GM20000 (cell line): ENCODE measurements around the gene AFG1L.
A peak's percentile ranks its signal among the peaks of the same experiment; 100 is the strongest.

Source experiments
- DNase-seq: peaks from one replicate; pipeline ENCODE4 v3.0.0; 2012; ENCODE audit warnings: low spot score
- TF ChIP-seq, protein P1 (sequence below): IDR thresholded peaks from 2 replicates; pipeline ENCODE4 v1.5.1; 2012; ENCODE audit warnings: mild to moderate bottlenecking, control low read depth; ENCODE audit errors: extremely low read depth, missing control alignments

AFG1L gene

DNA sequence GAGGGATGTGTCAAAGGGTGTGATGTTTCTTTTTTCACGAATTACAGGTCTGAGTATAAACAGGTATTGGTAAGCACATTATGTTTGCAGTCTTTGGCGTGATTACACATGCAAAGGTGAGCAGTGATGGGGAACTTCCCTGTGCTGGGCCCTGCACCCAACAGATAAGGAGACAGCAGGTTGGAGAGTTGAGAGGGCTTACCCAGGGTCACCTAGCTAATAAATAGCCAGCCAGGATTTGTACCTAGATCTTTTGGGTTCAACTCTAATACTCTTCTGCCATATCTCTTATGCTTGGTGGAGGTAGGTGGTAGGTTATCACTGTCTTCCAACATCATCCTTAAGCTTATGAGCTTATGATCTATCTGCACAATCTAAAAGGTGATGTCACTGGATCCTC, 46.5 kb downstream of the AFG1L start:
- TF ChIP-seq, protein P1, sequence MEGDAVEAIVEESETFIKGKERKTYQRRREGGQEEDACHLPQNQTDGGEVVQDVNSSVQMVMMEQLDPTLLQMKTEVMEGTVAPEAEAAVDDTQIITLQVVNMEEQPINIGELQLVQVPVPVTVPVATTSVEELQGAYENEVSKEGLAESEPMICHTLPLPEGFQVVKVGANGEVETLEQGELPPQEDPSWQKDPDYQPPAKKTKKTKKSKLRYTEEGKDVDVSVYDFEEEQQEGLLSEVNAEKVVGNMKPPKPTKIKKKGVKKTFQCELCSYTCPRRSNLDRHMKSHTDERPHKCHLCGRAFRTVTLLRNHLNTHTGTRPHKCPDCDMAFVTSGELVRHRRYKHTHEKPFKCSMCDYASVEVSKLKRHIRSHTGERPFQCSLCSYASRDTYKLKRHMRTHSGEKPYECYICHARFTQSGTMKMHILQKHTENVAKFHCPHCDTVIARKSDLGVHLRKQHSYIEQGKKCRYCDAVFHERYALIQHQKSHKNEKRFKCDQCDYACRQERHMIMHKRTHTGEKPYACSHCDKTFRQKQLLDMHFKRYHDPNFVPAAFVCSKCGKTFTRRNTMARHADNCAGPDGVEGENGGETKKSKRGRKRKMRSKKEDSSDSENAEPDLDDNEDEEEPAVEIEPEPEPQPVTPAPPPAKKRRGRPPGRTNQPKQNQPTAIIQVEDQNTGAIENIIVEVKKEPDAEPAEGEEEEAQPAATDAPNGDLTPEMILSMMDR: no peak
- DNase-seq: no peak

DNA sequence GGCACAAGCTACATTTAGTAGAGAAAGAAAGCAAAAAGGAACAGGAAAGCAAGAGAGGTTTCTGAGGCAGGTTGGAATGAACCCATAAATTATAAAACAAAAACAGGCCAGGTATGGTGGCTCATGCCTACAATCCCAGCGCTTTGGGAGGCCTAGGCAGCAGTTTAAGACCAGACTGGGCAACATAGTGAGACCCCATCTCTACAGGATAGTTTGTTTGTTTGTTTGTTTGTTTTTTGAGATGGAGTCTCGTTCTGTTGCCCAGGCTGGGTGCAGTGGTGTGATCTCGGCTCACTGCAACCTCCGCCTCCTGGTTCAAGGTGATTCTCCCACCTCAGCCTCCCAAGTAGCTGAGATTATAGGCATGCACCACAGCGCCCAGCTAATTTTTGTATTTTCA, 49.0 kb downstream of the AFG1L start:
- DNase-seq: no peak
- TF ChIP-seq, protein P1: no peak

DNA sequence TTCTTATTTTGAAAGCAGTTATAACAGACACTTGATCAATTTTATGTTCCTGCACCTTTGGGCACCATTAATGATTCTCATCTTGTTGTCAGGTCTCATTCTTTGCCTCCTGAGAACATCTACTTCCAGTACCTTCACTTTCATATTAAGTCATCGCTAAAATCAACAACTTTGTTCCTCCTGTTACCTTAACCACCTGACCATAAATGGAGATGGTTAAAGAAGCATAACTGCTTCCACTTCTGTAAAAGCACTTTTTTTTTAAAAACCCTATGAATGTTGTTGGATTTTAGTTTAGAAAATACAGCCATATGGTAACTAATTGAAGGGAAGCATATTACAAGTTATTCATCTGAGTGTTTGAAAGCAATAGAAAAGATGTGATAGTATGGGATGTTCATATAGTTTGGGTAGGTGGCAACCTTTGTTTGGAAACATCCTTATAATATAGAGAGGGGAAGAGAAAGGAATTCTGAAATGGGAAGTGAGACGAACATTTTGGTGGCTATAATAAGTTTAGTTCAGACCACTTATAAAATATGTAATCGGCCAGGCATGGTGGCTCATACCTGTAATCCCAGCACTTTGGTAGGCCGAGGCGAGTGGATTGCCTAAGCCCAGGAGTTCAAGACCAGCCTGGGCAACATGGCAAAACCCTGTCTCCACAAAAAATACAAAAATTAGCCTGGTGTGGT, 53.9 kb downstream of the AFG1L start:
- TF ChIP-seq, protein P1: no peak
- peak; percentile 74 for DNase-seq

DNA sequence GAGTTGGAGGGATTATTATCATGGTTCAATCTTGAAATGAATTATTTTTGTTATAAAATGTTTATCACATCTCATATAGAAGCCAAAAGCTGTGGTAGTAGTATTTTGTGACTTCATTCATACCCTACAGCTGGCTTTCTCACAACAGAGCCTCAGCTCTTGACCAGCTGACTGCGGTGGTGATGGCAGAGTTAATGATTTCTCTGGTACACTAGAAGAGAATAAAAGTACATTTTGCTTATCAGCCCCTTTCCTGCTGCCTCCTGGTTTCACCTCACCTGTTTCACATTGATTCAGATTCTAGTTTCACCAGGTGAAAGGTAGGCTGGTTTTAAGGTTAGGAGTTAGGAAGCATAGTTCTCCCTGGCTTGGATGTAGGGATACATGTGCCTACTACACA, 55.7 kb downstream of the AFG1L start:
- no peak for DNase-seq
- TF ChIP-seq, protein P1: no peak

DNA sequence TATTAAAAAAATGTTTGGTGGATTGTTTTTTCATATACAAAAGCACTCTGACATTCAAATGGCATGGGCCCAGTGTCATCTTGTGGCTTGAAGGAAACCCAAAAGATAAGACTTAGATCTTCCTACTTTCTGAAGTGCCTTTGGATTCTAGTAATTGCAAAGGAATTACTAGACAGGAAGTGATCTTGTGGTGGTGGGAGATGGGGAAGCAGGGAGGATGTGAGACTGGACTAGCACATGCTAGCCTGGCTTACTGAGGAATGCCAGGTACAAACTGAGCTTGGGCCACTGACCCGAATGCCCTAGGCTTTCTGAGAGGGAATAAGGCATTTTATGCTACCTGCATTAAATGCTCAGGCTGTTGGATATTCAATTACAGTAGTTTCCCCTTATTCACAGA, 59.0 kb downstream of the AFG1L start:
- no peak for DNase-seq
- TF ChIP-seq, protein P1: no peak

DNA sequence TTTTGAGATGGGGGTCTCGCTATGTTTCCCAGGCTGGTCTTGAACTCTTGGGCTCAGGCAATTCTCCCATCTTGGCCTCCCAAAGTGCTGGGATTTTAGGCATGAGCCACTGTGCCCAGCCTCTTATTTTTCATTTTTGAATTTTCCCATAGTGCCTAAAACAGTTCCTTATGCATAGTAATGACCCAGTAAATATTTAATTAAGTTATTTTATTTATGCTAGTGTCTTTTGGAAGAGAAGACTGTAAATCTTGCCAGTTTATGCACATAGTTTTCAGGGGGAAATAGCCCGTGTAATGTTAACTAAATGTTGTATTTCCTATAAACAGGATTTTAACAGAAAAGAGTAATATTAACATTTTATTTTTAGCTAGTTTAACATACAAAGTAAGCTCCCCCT, 60.3 kb downstream of the AFG1L start:
- TF ChIP-seq, protein P1: no peak
- no peak for DNase-seq

DNA sequence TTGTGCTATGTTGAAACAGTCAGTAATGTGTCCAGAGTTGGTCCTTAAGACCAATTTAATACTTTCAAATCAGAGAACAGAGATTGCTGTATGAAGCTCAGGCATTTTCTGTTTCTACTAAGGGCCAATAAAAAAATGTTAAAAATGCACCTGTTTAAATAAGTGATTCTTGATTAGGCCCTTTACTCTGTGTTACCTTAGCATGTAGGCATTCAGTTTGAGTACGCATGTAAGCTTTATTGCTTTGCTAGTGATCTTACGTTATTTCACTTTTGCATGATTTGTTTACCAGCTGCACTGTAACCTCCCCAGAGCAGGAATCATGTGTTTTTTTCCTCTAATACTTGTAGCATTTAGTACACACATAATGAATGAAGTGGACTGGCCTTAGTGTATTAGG, 61.0 kb downstream of the AFG1L start:
- TF ChIP-seq, protein P1: no peak
- DNase-seq: no peak
